WTC11 (cell line): ENCODE results near the gene LUC7L. TPM values are rescaled to one million over a fixed set of nuclear protein-coding genes. Genes with fewer than 3 reads are reported as not detected.

Experiments
- ATAC-seq: fragments of 200-7000 bp; cut with Tn5 transposase; 2 replicates; pipeline ENCODE4 v1.10.0; 2021; ENCODE audit warnings: mild to moderate bottlenecking, moderate library complexity
- CTCF ChIA-PET: fragments of 300-600 bp; sonication (Branson Sonifier 250); formaldehyde crosslinking; loops from one replicate; lab custom pipeline; 2021; ENCODE audit warnings: antibody characterized with exemption; lab: Charles Lee
- POLR2A ChIA-PET: fragments of 350-600 bp; sonication (Branson Sonifier 250); formaldehyde crosslinking; loops from one replicate; lab custom pipeline; 2021; ENCODE audit warnings: antibody characterized with exemption; lab: Charles Lee
- DNase-seq: peaks from one replicate; pipeline ENCODE4 v3.0.0; 2021; ENCODE audit warnings: low spot score
- H3K27ac Mint-ChIP-seq: 2 replicates; pipeline ENCODE4 v1.8.0; 2021; ENCODE audit warnings: mixed read lengths
- H3K27me3 Mint-ChIP-seq: 2 replicates; pipeline ENCODE4 v1.8.0; 2021; ENCODE audit warnings: low read depth, mild to moderate bottlenecking, moderate library complexity, mixed read lengths
- H3K36me3 Mint-ChIP-seq: 2 replicates; pipeline ENCODE4 v1.8.0; 2021; ENCODE audit warnings: mixed read lengths
- H3K4me1 Mint-ChIP-seq: 2 replicates; pipeline ENCODE4 v1.8.0; 2022; ENCODE audit warnings: mixed read lengths
- H3K4me3 Mint-ChIP-seq: 2 replicates; pipeline ENCODE4 v1.8.0; 2021; ENCODE audit warnings: mild to moderate bottlenecking, moderate library complexity, mixed read lengths
- H3K9me3 Mint-ChIP-seq: 2 replicates; pipeline ENCODE4 v1.8.0; 2021; ENCODE audit warnings: mixed read lengths
- GABPB1 ChIP-seq: sonication (generic); formaldehyde crosslinking; IDR thresholded peaks from 2 replicates; pipeline ENCODE4 v1.8.1; 2023; ENCODE audit warnings: mild to moderate bottlenecking, missing genetic modification reagents
- JUN ChIP-seq: sonication (generic); formaldehyde crosslinking; IDR thresholded peaks from 2 replicates; pipeline ENCODE4 v1.8.0; 2023; ENCODE audit warnings: mild to moderate bottlenecking, missing genetic modification reagents
- MXD4 ChIP-seq: fragments of 250-450 bp; sonication (Bioruptor Pico); IDR thresholded peaks from 2 replicates; pipeline ENCODE4 v1.8.0; 2021; ENCODE audit warnings: mild to moderate bottlenecking, moderate library complexity, borderline replicate concordance
- NFYB ChIP-seq: sonication (generic); formaldehyde crosslinking; conservative IDR thresholded peaks from 2 replicates; pipeline ENCODE4 v1.8.0; 2022; ENCODE audit warnings: low read depth, missing genetic modification reagents
- NR3C1 ChIP-seq: sonication (generic); formaldehyde crosslinking; conservative IDR thresholded peaks from 2 replicates; pipeline ENCODE4 v1.8.1; 2023; ENCODE audit warnings: low read depth, mild to moderate bottlenecking, missing genetic modification reagents
- SP1 ChIP-seq: sonication (generic); formaldehyde crosslinking; conservative IDR thresholded peaks from 2 replicates; pipeline ENCODE4 v1.8.1; 2022; ENCODE audit warnings: missing genetic modification reagents
- total RNA-seq: library from RNA; stranded (reverse); gene quantifications from 3 replicates; pipeline ENCODE4 v1.2.3, GENCODE V29; 2021
- TF ChIP-seq, protein P1 (sequence below): sonication (generic); formaldehyde crosslinking; IDR thresholded peaks from 2 replicates; pipeline ENCODE4 v1.8.0; 2022; ENCODE audit warnings: missing genetic modification reagents
- TF ChIP-seq, protein P2 (sequence below): fragments of 250-450 bp; sonication (Bioruptor Pico); IDR thresholded peaks from 2 replicates; pipeline ENCODE4 v1.9.0; 2021; ENCODE audit warnings: mild to moderate bottlenecking
- TF ChIP-seq, protein P3 (sequence below): sonication (generic); formaldehyde crosslinking; IDR thresholded peaks from 2 replicates; pipeline ENCODE4 v1.8.1; 2023; ENCODE audit warnings: mild to moderate bottlenecking, moderate library complexity, missing genetic modification reagents
- TF ChIP-seq, protein P4 (sequence below): sonication (generic); formaldehyde crosslinking; IDR thresholded peaks from 2 replicates; pipeline ENCODE4 v1.8.0; 2023; ENCODE audit warnings: mild to moderate bottlenecking, missing genetic modification reagents
- TF ChIP-seq, protein P5 (sequence below): fragments of 250-450 bp; sonication (Bioruptor Pico); IDR thresholded peaks from 2 replicates; pipeline ENCODE4 v1.9.0; 2021; ENCODE audit warnings: mild to moderate bottlenecking, borderline replicate concordance
- TF ChIP-seq, protein P6 (sequence below): sonication (generic); formaldehyde crosslinking; IDR thresholded peaks from 2 replicates; pipeline ENCODE4 v1.8.0; 2022; ENCODE audit warnings: mild to moderate bottlenecking, missing genetic modification reagents

Gene LUC7L
- total RNA-seq, 1 experiment from 2014 or later, result 111 TPM

DNA sequence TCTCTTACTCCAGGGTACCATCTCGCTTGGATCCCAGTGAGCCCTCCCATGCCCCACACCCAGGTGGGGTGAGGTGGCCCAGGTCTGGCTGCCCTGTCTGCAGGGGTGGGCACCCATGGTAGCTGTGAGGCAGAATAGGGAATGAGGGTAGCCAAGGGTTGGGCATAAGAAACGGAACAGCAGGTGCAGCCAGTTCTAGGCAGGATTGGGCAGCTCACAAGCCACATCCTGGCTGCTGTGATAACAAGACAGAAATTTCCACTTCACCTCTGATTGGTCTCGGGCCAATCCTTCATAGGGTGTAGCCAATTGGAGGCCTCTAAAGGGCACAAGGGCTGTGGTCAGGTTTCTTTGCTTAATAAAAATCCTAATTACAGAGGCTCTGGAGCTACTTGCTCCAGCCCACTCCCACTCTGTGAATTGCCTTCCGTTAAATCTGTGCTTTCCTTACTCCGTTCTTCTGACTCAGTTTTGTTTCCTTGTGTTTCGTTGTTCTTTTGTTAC, 49.7 kb upstream of the LUC7L start:
- H3K4me1 Mint-ChIP-seq, result no peaks in the 10 kb centered on the region; the same call in 1 of the 2 replicates
- H3K27me3 Mint-ChIP-seq, result peaks cover 51% of the 10 kb centered on the region
- peak; percentile 22 for ATAC-seq
- TF ChIP-seq NFYB (peak; percentile 69), JUN (CRISPR knock-in tag) (no peak)
- TF ChIP-seq, protein P1, sequence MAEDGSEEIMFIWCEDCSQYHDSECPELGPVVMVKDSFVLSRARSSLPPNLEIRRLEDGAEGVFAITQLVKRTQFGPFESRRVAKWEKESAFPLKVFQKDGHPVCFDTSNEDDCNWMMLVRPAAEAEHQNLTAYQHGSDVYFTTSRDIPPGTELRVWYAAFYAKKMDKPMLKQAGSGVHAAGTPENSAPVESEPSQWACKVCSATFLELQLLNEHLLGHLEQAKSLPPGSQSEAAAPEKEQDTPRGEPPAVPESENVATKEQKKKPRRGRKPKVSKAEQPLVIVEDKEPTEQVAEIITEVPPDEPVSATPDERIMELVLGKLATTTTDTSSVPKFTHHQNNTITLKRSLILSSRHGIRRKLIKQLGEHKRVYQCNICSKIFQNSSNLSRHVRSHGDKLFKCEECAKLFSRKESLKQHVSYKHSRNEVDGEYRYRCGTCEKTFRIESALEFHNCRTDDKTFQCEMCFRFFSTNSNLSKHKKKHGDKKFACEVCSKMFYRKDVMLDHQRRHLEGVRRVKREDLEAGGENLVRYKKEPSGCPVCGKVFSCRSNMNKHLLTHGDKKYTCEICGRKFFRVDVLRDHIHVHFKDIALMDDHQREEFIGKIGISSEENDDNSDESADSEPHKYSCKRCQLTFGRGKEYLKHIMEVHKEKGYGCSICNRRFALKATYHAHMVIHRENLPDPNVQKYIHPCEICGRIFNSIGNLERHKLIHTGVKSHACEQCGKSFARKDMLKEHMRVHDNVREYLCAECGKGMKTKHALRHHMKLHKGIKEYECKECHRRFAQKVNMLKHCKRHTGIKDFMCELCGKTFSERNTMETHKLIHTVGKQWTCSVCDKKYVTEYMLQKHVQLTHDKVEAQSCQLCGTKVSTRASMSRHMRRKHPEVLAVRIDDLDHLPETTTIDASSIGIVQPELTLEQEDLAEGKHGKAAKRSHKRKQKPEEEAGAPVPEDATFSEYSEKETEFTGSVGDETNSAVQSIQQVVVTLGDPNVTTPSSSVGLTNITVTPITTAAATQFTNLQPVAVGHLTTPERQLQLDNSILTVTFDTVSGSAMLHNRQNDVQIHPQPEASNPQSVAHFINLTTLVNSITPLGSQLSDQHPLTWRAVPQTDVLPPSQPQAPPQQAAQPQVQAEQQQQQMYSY (CRISPR knock-in tag), result peak; percentile 92
- H3K4me3 Mint-ChIP-seq, result no peak overlapping the region
- ChIA-PET POLR2A (interaction anchor here (0.6 kb wide), 2 partner anchors 79 to 87 kb away, joined by 4 read pairs; no protein-coding TSS in a partner anchor), CTCF (interaction anchor here (1.0 to 2.6 kb wide), 7 partner anchors 74 to 304 kb away, joined by 3 to 15 read pairs (median 5); no protein-coding TSS in a partner anchor)
- H3K9me3 Mint-ChIP-seq, result no peaks in the 10 kb centered on the region
- DNase-seq, result no peak
- no peaks in the 10 kb centered on the region for H3K36me3 Mint-ChIP-seq
- H3K27ac Mint-ChIP-seq, result no peak overlapping the region

DNA sequence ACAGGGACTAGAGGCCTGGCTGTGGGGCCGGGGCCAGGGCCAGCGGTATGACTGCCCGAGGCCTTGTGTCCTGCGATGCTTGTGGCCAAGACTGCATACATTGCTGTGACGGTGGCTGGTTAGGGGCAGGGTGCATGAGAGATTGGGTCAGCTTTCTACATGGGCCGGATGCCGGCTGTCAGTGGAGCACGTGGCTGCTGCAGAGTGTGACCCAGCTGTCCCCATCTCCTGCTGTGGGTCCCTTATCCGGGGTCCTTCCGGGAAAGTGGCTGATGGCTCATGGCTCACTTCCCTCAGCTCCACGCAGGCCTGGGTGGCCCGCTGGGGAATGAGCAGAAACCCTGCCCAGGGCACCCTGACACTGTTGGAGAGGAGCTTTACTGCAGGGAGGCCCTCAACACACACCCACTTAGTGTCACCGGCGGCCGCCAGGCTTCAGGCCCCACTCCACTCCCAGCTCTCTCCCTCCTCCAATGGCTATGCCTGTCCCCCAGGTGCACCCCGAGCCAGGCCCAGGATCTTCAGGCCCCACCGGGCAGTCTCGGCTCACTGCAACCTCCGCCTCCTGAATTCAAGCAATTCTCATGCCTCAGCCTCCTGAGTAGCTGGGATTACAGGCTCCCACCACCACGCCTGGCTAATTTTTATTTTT, 47.3 kb upstream of the LUC7L start:
- no peaks in the 10 kb centered on the region for H3K36me3 Mint-ChIP-seq
- TF ChIP-seq, protein P2, sequence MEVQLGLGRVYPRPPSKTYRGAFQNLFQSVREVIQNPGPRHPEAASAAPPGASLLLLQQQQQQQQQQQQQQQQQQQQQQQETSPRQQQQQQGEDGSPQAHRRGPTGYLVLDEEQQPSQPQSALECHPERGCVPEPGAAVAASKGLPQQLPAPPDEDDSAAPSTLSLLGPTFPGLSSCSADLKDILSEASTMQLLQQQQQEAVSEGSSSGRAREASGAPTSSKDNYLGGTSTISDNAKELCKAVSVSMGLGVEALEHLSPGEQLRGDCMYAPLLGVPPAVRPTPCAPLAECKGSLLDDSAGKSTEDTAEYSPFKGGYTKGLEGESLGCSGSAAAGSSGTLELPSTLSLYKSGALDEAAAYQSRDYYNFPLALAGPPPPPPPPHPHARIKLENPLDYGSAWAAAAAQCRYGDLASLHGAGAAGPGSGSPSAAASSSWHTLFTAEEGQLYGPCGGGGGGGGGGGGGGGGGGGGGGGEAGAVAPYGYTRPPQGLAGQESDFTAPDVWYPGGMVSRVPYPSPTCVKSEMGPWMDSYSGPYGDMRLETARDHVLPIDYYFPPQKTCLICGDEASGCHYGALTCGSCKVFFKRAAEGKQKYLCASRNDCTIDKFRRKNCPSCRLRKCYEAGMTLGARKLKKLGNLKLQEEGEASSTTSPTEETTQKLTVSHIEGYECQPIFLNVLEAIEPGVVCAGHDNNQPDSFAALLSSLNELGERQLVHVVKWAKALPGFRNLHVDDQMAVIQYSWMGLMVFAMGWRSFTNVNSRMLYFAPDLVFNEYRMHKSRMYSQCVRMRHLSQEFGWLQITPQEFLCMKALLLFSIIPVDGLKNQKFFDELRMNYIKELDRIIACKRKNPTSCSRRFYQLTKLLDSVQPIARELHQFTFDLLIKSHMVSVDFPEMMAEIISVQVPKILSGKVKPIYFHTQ (CRISPR knock-in tag), result no peak
- TF ChIP-seq, protein P3, sequence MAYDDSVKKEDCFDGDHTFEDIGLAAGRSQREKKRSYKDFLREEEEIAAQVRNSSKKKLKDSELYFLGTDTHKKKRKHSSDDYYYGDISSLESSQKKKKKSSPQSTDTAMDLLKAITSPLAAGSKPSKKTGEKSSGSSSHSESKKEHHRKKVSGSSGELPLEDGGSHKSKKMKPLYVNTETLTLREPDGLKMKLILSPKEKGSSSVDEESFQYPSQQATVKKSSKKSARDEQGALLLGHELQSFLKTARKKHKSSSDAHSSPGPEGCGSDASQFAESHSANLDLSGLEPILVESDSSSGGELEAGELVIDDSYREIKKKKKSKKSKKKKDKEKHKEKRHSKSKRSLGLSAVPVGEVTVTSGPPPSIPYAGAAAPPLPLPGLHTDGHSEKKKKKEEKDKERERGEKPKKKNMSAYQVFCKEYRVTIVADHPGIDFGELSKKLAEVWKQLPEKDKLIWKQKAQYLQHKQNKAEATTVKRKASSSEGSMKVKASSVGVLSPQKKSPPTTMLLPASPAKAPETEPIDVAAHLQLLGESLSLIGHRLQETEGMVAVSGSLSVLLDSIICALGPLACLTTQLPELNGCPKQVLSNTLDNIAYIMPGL (CRISPR knock-in tag), result no peak
- TF ChIP-seq NFYB, result no peak
- H3K27ac Mint-ChIP-seq, result no peak overlapping the region
- H3K4me3 Mint-ChIP-seq, result peak overlapping the region; percentile 66
- DNase-seq, result no peak
- no peaks in the 10 kb centered on the region for H3K9me3 Mint-ChIP-seq
- no peaks in the 10 kb centered on the region; the same call in 1 of the 2 replicates for H3K4me1 Mint-ChIP-seq
- H3K27me3 Mint-ChIP-seq, result peaks cover 50% of the 10 kb centered on the region
- CTCF ChIA-PET, result interaction anchor here (0.7 to 1.8 kb wide), 5 partner anchors 23 to 86 kb away, joined by 3 to 8 read pairs (median 4); no protein-coding TSS in a partner anchor
- POLR2A ChIA-PET, result no interaction called here
- no peak for ATAC-seq

DNA sequence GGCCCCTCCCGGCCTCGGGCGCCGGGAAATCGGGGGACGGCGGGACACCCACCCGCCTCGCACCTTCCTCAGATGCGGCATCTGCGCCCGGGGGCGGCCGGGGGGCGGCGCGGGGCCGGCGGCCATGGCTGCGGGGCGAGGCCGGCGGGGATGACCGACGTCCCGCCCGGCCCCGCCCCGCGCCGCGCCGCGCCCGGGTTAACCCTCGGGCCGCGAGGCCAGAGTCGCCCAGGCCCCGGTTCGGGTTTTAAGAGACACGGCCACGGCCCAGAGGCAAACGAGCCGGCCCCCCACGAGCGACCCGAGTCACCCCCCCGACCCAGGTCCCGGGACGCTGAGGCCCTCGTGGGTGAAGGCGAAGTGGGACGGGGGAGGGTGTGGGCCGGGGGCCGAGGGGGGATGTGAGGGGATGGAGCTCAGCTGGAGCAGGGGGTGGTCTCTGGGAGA, 46.6 kb upstream of the LUC7L start, which contains the start of gene RGS11:
RGS11 (minus strand) TSS at position 159 of the 447 bp plus-strand sequence; CDS start at position 126, 33 bp downstream.
- Mint-ChIP-seq H3K27ac (no peak within 1 kb of the TSS), H3K36me3 (no peaks in the 10 kb centered on the region), H3K27me3 (peaks cover 43% of the 10 kb centered on the region), H3K4me3 (peak within 1 kb of the TSS; percentile 66), H3K9me3 (no peaks in the 10 kb centered on the region), H3K4me1 (no peaks in the 10 kb centered on the region; the same call in 1 of the 2 replicates)
- CTCF ChIA-PET, result interaction anchor here (0.6 to 1.8 kb wide), 5 partner anchors 24 to 116 kb away, joined by 3 to 8 read pairs (median 4); no protein-coding TSS in a partner anchor
- ATAC-seq (no peak), DNase-seq (no peak)
- POLR2A ChIA-PET, result interaction anchor here (0.6 kb wide), 1 partner anchor 16 kb away, joined by 3 read pairs; no protein-coding TSS in a partner anchor
- TF ChIP-seq, protein P4, sequence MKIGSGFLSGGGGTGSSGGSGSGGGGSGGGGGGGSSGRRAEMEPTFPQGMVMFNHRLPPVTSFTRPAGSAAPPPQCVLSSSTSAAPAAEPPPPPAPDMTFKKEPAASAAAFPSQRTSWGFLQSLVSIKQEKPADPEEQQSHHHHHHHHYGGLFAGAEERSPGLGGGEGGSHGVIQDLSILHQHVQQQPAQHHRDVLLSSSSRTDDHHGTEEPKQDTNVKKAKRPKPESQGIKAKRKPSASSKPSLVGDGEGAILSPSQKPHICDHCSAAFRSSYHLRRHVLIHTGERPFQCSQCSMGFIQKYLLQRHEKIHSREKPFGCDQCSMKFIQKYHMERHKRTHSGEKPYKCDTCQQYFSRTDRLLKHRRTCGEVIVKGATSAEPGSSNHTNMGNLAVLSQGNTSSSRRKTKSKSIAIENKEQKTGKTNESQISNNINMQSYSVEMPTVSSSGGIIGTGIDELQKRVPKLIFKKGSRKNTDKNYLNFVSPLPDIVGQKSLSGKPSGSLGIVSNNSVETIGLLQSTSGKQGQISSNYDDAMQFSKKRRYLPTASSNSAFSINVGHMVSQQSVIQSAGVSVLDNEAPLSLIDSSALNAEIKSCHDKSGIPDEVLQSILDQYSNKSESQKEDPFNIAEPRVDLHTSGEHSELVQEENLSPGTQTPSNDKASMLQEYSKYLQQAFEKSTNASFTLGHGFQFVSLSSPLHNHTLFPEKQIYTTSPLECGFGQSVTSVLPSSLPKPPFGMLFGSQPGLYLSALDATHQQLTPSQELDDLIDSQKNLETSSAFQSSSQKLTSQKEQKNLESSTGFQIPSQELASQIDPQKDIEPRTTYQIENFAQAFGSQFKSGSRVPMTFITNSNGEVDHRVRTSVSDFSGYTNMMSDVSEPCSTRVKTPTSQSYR (CRISPR knock-in tag), result no peak
- no peak for TF ChIP-seq SP1 (CRISPR knock-in tag)
- no peak for TF ChIP-seq NR3C1 (CRISPR knock-in tag)
- no peak for TF ChIP-seq GABPB1 (CRISPR knock-in tag)
- no peak for TF ChIP-seq MXD4 (CRISPR knock-in tag)
- TF ChIP-seq, protein P5, sequence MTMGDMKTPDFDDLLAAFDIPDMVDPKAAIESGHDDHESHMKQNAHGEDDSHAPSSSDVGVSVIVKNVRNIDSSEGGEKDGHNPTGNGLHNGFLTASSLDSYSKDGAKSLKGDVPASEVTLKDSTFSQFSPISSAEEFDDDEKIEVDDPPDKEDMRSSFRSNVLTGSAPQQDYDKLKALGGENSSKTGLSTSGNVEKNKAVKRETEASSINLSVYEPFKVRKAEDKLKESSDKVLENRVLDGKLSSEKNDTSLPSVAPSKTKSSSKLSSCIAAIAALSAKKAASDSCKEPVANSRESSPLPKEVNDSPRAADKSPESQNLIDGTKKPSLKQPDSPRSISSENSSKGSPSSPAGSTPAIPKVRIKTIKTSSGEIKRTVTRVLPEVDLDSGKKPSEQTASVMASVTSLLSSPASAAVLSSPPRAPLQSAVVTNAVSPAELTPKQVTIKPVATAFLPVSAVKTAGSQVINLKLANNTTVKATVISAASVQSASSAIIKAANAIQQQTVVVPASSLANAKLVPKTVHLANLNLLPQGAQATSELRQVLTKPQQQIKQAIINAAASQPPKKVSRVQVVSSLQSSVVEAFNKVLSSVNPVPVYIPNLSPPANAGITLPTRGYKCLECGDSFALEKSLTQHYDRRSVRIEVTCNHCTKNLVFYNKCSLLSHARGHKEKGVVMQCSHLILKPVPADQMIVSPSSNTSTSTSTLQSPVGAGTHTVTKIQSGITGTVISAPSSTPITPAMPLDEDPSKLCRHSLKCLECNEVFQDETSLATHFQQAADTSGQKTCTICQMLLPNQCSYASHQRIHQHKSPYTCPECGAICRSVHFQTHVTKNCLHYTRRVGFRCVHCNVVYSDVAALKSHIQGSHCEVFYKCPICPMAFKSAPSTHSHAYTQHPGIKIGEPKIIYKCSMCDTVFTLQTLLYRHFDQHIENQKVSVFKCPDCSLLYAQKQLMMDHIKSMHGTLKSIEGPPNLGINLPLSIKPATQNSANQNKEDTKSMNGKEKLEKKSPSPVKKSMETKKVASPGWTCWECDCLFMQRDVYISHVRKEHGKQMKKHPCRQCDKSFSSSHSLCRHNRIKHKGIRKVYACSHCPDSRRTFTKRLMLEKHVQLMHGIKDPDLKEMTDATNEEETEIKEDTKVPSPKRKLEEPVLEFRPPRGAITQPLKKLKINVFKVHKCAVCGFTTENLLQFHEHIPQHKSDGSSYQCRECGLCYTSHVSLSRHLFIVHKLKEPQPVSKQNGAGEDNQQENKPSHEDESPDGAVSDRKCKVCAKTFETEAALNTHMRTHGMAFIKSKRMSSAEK (CRISPR knock-in tag), result no peak
- TF ChIP-seq, protein P6, sequence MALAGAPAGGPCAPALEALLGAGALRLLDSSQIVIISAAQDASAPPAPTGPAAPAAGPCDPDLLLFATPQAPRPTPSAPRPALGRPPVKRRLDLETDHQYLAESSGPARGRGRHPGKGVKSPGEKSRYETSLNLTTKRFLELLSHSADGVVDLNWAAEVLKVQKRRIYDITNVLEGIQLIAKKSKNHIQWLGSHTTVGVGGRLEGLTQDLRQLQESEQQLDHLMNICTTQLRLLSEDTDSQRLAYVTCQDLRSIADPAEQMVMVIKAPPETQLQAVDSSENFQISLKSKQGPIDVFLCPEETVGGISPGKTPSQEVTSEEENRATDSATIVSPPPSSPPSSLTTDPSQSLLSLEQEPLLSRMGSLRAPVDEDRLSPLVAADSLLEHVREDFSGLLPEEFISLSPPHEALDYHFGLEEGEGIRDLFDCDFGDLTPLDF (CRISPR knock-in tag), result no peak
